HUES6 (cell line): ENCODE data around the gene HERC3.

Experiments
- H3K27ac ChIP-seq: 2 replicates; pipeline ENCODE4 v1.7.0; 2013; ENCODE audit warnings: low read depth, mild to moderate bottlenecking, low read length, inconsistent platforms
- H3K27me3 ChIP-seq: 2 replicates; pipeline ENCODE4 v1.6.1; 2013; ENCODE audit warnings: low read length; ENCODE audit not compliant: control insufficient read depth, insufficient read depth
- H3K36me3 ChIP-seq: 2 replicates; pipeline ENCODE4 v1.6.1; 2013; ENCODE audit warnings: low read length; ENCODE audit not compliant: control insufficient read depth, insufficient read depth
- H3K4me1 ChIP-seq: 2 replicates; pipeline ENCODE4 v1.6.1; 2013; ENCODE audit warnings: low read length; ENCODE audit not compliant: control insufficient read depth, insufficient read depth
- H3K4me3 ChIP-seq: 2 replicates; pipeline ENCODE4 v1.5.1; 2013; ENCODE audit warnings: low read depth, low read length
- H3K9ac ChIP-seq: one replicate; pipeline ENCODE4 v1.6.1; 2013; ENCODE audit warnings: mild to moderate bottlenecking, low read length
- H3K9me3 ChIP-seq: 2 replicates; pipeline ENCODE4 v1.6.1; 2013; ENCODE audit warnings: low read depth, low read length; ENCODE audit not compliant: control insufficient read depth, insufficient read depth

The HERC3 gene

GRCh38 chr4:88746206-88746605, 153.9 kb downstream of the HERC3 start:
- Histone ChIP-seq H3K27ac (no peak overlapping the region), H3K9me3 (no peaks in the 10 kb centered on the region), H3K36me3 (peaks cover 35% of the 10 kb centered on the region), H3K4me3 (no peak overlapping the region), H3K4me1 (0 out of 2 replicates have a peak, but pooled peaks cover 4% of the 10 kb centered on the region), H3K27me3 (no peaks in the 10 kb centered on the region), H3K9ac (no peak overlapping the region)

- Histone ChIP-seq H3K4me1 (0 out of 2 replicates have a peak, but pooled peaks cover 4% of the 10 kb centered on the region), H3K36me3 (peaks cover 37% of the 10 kb centered on the region), H3K27me3 (no peaks in the 10 kb centered on the region)
Observed at GRCh38 chr4:88747351-88747750, 155.1 kb downstream of the HERC3 start.

DNA sequence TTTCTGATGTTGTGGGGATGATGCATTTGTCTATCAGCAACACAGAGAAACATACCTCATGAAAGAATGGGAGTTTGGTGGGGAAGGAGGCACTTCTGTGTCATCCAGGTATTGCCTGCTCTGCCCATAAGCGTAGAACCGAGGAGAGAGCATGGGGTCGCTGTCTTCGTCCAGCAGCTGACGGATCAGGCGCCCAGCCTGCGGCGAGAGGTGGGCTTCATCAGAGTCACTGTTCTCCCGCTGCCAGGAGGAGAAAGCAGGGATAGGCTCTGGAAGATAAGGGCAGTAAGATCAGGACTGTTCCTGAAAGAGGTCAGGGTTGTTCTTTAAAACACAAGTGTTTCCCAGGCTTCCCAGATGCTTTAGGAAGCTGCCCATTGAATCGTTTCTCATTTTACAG, 158.1 kb downstream of the HERC3 start:
- Histone ChIP-seq H3K4me3 (no peak overlapping the region), H3K9ac (no peak overlapping the region), H3K27me3 (no peaks in the 10 kb centered on the region), H3K36me3 (peaks cover 35% of the 10 kb centered on the region), H3K4me1 (0 out of 2 replicates have a peak, but pooled peaks cover 4% of the 10 kb centered on the region), H3K9me3 (no peaks in the 10 kb centered on the region), H3K27ac (no peak overlapping the region)

More at GRCh38 chr4:88747351-88747750, 155.1 kb downstream of the HERC3 start:
- H3K9ac ChIP-seq: no peak overlapping the region
- H3K27ac ChIP-seq: no peak overlapping the region
- no peak overlapping the region for H3K4me3 ChIP-seq
- no peaks in the 10 kb centered on the region for H3K9me3 ChIP-seq

GRCh38 chr4:88751258-88752075, 159.2 kb downstream of the HERC3 start:
- H3K9ac ChIP-seq: no peak overlapping the region
- H3K4me1 ChIP-seq: no peaks in the 10 kb centered on the region
- no peaks in the 10 kb centered on the region for H3K27me3 ChIP-seq
- H3K36me3 ChIP-seq: peaks cover 34% of the 10 kb centered on the region
- H3K27ac ChIP-seq: no peak overlapping the region
- H3K9me3 ChIP-seq: no peaks in the 10 kb centered on the region
- no peak overlapping the region for H3K4me3 ChIP-seq

DNA sequence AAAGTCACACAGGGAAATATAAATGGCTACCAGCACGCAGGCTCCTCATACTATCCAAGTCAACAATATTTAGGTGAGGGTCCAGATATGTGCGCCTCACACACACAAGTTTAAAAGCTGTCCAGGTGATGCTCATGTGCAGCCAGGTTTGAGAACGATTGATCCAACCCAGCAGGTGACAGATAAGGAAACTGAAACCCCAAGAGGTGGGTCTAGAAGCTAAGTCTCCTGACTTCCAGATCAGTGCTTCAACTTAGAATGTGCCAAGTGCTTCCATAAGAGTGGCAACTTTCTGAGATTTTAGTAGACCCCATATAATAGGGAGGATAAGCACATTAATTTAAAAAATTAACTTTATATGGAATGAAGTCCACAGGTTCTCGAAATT, 159.8 kb downstream of the HERC3 start:
- Histone ChIP-seq H3K4me1 (no peaks in the 10 kb centered on the region), H3K9me3 (no peaks in the 10 kb centered on the region), H3K9ac (no peak overlapping the region), H3K27me3 (no peaks in the 10 kb centered on the region), H3K36me3 (peaks cover 34% of the 10 kb centered on the region), H3K27ac (no peak overlapping the region), H3K4me3 (no peak overlapping the region)

GRCh38 chr4:88752754-88753153, 160.5 kb downstream of the HERC3 start:
- H3K9me3 ChIP-seq: no peaks in the 10 kb centered on the region
- no peaks in the 10 kb centered on the region for H3K27me3 ChIP-seq
- no peaks in the 10 kb centered on the region for H3K4me1 ChIP-seq
- no peak overlapping the region for H3K9ac ChIP-seq
- H3K4me3 ChIP-seq: no peak overlapping the region
- H3K27ac ChIP-seq: no peak overlapping the region
- H3K36me3 ChIP-seq: peaks cover 28% of the 10 kb centered on the region

DNA sequence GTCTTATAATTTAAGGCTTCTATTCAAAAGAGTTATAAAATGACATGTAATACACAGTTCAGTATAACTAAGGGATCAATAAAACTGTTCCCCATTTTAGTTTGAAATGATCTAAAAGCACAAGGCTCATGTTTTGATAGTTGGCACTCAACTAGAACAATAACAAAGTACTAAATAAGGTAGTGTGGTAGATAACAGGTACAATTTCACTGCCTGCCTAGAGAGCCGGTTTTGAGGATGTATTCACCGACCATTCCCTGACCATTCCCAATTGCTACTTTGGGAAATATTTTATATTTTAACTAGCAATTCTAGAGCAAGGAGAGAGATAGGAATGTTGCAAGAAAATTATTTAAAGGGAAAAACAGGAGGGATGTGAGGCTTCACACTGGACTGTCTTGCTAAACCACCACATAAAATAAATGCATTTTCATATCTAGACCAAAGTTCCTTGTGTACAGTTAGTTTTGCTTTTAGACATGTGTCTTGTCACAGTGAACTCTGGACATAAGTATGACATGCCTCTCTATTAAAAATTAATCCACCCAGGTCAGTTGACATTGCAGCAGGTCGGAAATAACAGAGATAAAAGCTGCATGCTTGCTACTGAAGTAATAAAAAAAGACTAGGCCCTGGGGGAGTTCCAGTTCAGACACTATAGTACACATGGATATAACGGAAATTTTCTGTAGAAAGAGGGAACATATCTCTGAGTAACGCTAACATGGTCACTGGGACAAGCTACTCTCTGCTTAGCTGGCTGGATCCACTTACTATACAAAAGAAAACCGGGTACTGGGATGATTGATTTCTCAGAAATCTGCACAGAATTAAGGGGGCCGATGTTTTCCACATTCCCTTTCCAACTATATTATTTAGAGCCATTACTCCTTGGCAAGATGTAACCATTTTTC, 161.6 kb downstream of the HERC3 start:
- Histone ChIP-seq H3K27me3 (no peaks in the 10 kb centered on the region), H3K27ac (no peak overlapping the region), H3K9ac (no peak overlapping the region), H3K4me1 (peaks cover 8% of the 10 kb centered on the region), H3K36me3 (peaks cover 19% of the 10 kb centered on the region), H3K9me3 (no peaks in the 10 kb centered on the region), H3K4me3 (no peak overlapping the region)

GRCh38 chr4:88754796-88755195, 162.5 kb downstream of the HERC3 start:
- no peak overlapping the region for H3K4me3 ChIP-seq
- no peak overlapping the region for H3K9ac ChIP-seq
- H3K36me3 ChIP-seq: peaks cover 10% of the 10 kb centered on the region
- no peaks in the 10 kb centered on the region for H3K9me3 ChIP-seq
- no peak overlapping the region for H3K27ac ChIP-seq
- peaks cover 16% of the 10 kb centered on the region for H3K4me1 ChIP-seq
- H3K27me3 ChIP-seq: no peaks in the 10 kb centered on the region

DNA sequence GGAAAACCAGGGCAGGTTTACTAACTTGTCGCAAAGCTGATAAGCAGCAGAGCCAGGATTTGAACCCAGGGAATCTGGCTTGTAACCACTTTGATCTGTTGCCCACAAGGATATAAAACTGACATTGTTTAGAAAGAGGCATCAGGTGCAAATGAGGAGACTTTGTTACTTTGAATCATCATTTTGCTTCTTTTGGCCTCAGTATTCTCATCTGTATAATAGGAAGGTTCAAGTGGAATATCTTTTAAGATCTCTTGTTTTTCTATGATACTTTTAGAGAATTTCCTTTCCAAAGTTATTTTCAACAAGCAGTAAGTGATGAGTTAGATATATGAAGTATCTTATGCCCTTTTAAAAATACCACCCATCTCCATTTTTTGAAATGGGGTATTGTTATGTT, 163.2 kb downstream of the HERC3 start:
- H3K4me1 ChIP-seq: peaks cover 16% of the 10 kb centered on the region
- no peak overlapping the region for H3K9ac ChIP-seq
- H3K36me3 ChIP-seq: peaks cover 4% of the 10 kb centered on the region
- no peak overlapping the region for H3K27ac ChIP-seq
- H3K4me3 ChIP-seq: no peak overlapping the region
- H3K9me3 ChIP-seq: no peaks in the 10 kb centered on the region
- no peaks in the 10 kb centered on the region for H3K27me3 ChIP-seq

DNA sequence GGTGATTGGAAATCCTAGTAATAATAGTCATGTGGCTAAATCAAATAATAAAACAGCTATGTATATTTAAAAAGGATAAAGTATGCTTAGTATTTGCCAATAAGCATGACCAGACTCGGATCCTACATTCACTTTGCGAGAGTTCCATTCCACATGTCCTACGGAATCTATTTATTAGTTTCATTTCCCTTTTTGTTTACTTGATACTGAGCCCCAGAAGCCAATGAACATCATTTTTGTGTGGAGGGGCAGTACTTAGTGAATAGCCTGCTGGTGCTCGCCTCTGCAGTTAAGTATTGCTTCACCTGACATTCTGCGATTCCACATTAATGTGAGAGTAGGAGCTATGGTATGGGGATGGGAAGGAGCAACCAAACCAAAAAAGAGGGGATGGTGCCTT, 163.9 kb downstream of the HERC3 start:
- H3K9me3 ChIP-seq: no peaks in the 10 kb centered on the region
- no peak overlapping the region for H3K4me3 ChIP-seq
- H3K27me3 ChIP-seq: no peaks in the 10 kb centered on the region
- no peak overlapping the region for H3K9ac ChIP-seq
- H3K27ac ChIP-seq: no peak overlapping the region
- peaks cover 20% of the 10 kb centered on the region for H3K4me1 ChIP-seq
- peaks cover 3% of the 10 kb centered on the region; the same call in 1 of the 2 replicates for H3K36me3 ChIP-seq

GRCh38 chr4:88757067-88757466, 164.8 kb downstream of the HERC3 start:
- H3K9me3 ChIP-seq: no peaks in the 10 kb centered on the region
- H3K27ac ChIP-seq: no peak overlapping the region
- peaks cover 20% of the 10 kb centered on the region for H3K4me1 ChIP-seq
- no peaks in the 10 kb centered on the region for H3K36me3 ChIP-seq
- H3K4me3 ChIP-seq: no peak overlapping the region
- no peaks in the 10 kb centered on the region for H3K27me3 ChIP-seq
- no peak overlapping the region for H3K9ac ChIP-seq
